Stimulated activated CD4-positive, alpha-beta T cell treated with anti-CD3 and anti-CD28 coated beads, TNF-alpha, amount 100 ng/mL, for 1 hour (primary cell): ENCODE measurements around the gene FIBP.

Experiments
- DNase-seq, 3 donors: peaks; one replicate each; pipeline ENCODE4 v3.0.0-alpha.2; 2020; ENCODE audit warnings: low read depth in 3 of 3, low spot score in 1 of 3

The FIBP gene

DNA sequence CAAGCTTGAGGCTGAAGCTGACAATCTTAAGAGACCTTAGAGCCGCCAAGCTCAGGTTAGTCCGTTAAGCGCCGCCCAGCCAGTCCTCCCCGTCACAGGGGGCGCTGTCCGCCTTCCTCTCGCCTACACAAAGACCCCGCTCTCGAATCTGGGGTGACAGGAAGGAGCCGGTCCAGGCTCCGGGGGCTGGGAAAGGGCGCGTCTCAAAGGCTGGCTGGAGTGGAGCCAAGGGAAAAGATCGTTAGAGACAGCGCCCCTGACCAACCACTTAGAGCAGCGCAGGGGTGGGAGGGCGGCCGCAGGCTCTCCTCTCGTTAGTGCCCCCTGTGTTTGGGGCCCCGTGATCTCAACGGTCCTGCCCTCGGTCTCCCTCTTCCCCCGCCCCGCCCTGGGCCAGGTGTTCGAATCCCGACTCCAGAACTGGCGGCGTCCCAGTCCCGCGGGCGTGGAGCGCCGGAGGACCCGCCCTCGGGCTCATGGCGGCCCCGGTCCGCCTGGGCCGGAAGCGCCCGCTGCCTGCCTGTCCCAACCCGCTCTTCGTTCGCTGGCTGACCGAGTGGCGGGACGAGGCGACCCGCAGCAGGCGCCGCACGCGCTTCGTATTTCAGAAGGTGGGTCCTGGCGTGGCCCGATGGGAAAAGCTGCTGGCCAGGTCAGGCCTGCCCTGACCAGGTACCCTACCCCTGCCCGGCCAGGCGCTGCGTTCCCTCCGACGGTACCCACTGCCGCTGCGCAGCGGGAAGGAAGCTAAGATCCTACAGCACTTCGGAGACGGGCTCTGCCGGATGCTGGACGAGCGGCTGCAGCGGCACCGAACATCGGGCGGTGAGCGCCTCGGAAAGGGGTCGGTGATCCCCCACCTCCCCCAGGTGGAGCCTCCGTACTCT, 27.8 kb downstream of the FIBP start, which contains the start of gene MUS81:
Gene MUS81, plus strand, starts transcription at position 156 of the 887 bp plus-strand sequence. Its CDS starts 321 bp downstream, at position 477.
- peak; percentile 87 to 97 (median 87) for DNase-seq

DNA sequence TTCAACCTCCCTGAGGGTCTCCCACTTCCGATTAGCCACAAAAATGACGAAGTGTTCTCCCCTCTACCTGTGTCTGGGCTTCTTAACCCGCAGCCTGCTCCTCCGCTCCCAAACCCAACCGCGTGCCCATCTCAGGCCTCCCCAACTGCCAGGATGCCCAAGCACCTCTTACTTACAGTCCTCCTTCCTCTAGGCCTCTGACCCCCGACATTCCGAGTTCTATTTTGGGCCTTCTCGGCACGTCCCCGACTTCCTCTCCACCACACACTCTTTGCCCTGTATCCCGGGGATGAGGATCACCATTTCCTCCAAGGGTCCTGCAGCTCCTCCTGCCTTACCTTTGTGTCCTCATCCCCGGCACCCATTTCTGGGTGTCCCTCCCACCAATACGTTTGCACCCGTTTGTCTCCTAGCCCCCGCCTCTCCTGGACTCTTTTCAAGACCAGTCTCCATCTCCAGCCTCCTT, 28.4 kb downstream of the FIBP start:
- peak in 1 of 3 donors; percentile 29 for DNase-seq

DNA sequence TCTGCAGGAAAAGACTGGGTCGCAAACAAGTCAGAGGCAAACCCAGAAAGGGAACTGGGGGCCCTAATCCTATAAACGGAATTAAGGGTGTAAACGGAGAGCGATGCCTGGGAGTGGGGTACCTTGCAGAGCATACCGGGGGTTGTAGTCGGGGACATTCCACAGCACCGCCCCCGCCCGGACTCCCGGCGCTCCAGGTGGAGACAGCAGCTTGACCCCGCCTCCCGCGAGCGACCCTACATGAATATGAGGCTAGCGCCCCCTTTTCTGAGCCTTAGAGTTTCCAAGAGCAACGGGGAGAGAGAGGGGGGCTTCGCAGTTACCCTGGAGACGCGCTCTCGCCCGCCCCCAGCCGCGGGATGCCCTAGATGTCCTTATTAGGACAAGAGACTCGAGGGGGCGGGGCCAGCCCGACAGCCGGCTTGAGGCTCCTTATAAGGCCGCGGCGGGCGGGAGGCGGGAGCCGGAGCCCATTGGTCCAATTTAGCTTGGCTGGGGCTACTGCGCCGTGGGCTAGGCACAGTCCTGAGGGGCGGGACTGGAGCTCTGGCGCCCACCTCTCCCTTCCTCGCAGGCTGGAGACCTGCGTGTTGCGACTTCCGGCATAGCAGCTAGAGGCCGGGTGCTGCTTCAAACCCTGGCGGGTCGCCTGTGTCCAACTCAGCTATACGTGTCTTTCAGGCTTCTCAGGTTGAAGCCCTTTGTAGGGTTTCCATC, 29.0 kb downstream of the FIBP start:
- peak; percentile 90 to 93 (median 92) for DNase-seq

GRCh38 chr11:65858681-65859087, 29.6 kb downstream of the FIBP start:
- no peak for DNase-seq

GRCh38 chr11:65857853-65858680, 30.2 kb downstream of the FIBP start, which contains the start of gene CFL1:
Gene CFL1, minus strand, starts transcription at chr11:65858180. Its CDS starts 81 bp downstream, at chr11:65858099.
- peak; percentile 90 to 95 (median 94) for DNase-seq

- DNase-seq: peak in 2 of 3 donors; percentile 40 to 46
Measured at GRCh38 chr11:65857500-65857852, 30.8 kb downstream of the FIBP start.

DNA sequence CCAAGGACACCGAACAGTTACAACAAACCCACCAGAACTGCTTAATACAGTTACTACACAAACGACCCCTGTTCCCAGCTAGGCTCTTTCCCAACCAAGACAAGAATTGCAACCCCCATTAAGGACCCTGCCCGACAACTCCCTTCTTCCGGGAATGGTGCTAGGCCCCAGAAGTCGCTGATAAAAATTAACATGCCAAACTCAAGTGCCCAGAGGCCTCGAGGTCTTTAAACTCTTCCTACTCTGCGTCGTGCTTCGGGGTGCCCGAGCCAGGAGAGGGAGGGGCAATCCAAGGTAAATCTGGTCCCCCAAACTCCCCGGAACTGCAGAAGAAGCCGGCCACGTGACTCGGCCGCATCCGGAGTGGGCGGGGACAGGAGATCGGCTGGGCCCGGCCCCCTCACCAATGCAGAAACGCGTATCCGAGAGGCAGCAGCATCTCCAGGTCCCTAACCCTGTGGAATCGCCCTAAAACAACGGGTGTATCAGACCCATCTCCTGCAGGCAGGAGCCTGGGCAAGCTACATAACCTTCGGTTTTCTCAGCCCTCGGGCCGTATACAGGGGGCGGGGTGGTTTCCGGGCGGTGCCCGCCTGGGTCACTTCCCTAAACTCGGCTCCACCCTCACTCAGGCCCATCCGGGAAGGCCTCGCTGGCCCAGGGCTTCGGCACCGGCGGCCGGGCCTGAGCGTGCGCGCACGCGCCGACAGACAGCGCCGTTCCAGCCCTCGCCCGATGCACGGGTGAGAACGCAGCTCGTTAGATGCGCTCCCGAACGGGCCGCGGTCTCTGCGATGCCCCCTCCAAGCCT, 31.4 kb downstream of the FIBP start:
- DNase-seq: peak; percentile 62 to 65 (median 64)

GRCh38 chr11:65855927-65856363, 32.3 kb downstream of the FIBP start:
- DNase-seq: no peak

DNA sequence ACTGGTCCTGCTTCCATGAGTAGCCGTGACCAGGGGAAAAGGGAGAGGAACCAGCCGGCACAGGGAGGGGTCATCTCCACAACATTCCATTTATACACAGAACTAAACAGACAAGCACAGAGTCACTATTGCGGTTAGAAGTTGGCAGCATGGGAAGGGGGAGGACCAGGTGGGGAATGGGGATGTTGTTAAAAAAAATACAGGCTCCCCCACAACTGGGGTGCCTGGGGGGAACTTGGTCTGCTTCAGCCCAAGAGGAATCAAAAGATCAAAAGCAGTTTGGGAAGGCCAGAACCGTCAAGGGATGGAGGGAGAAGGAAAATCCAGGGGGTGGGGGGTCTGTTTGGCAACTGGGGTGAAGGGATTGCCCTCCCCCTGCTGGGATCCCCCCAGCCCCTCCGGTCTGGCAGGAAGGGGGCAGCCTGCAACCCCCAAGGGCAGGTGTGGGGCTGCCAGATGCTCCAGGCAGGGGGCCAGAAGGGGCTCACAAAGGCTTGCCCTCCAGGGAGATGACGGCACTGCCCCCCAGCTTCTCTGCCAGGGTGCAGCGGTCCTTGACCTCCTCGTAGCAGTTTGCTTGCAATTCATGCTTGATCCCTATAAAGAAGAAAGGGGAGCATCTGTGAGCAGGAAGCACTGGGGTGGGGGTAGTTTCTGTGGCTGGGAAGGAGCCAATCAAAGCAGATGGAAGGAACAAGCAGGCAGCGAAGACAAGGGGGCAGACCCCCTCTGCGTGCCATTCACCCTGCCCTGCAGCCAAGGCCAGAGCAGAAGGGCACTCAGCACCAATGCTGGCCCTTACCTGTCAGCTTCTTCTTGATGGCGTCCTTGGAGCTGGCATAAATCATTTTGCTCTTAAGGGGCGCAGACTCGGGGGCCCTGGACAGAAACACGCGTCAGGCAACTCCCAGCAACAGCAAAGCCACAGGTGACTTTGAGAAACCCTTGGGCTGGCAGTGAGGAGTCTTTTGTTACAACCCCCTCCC, 33.1 kb downstream of the FIBP start:
- DNase-seq: no peak

DNA sequence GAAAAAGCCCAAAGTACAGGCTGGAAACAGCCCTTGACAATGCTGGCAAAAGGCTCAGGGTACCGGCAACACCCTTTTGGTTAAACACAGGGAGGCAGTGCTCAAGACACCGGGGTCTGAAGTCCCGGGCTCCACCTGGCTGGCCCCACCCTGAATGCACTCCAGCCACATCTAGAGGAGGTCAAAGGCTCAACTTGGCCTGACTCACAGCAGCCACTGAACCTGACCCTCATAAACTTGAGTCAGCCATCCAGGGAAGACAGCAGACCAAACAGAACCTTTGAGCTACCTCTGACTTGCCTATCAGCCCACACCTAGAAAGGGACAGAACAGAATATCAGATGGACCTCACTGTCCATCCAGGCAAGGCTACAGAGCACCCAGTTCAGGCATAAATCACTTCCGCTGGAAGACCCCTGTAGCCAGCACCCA, 34.1 kb downstream of the FIBP start:
- no peak for DNase-seq

DNA sequence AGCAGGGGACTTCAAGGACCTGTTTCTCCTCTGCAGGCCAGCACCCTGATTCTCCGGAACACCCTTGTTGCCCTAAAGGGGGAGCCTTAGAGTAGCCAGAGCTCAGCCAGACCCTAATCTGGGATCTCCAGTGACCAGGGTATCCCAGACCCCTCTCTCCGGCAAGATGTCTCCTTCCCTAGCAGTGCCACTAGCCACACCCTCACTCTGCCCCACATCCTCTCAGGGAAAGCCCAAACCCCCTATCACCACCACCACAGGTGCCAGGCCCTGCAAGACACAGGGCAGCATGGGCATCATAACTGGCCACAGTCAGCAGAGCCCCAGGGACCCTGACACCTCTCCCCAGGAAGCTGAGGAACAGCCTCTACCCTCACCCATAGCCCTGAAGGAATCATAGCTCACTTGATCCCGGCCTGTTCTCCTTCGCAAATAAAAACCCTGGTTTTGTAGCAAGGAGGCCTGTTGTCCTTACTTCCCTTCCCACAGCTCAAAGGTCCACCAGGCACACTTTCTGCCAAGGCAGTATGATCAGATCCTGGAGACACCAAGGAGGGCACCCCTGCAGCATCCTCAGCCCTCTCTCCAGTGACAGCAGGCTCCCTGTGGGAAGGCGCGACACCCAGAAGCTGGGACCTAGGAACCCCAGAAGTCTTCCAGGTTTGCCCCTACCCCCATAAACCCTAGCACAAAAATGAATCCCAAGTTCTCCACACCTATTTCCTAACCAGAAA, 34.9 kb downstream of the FIBP start:
- DNase-seq: no peak

GRCh38 chr11:65852508-65853245, 35.6 kb downstream of the FIBP start:
- DNase-seq: no peak

- DNase-seq: no peak
Measured at GRCh38 chr11:65851811-65852507, 36.3 kb downstream of the FIBP start.

- DNase-seq: no peak
Measured at GRCh38 chr11:65851083-65851579, 37.1 kb downstream of the FIBP start.

GRCh38 chr11:65850217-65851082, 37.8 kb downstream of the FIBP start:
- no peak for DNase-seq

GRCh38 chr11:65849771-65850216, 38.5 kb downstream of the FIBP start:
- DNase-seq: no peak
